Naive B cell (primary cell): ENCODE results near the gene LRRC27. TPM values are rescaled to one million over a fixed set of nuclear protein-coding genes. Genes with fewer than 3 reads are reported as not detected.
A peak's percentile ranks its signal among the peaks of the same experiment; 100 is the strongest.
"Not testable (repeated sequence)": the region's sequence is repeated elsewhere in the genome, so short reads cannot be mapped to it uniquely, and the experiment has no call there.

Source experiments
- ATAC-seq, 2 donors: fragments of 150-1000 bp; cut with Tn5 transposase; 2 replicates each; pipeline ENCODE4 v1.10.0; 2021; ENCODE audit warnings: low read depth in 2 of 2, mild to moderate bottlenecking in 2 of 2, moderate library complexity in 2 of 2
- DNase-seq: peaks from one replicate; pipeline ENCODE4 v3.0.0; 2022
- H3K27ac Mint-ChIP-seq, 6 donors: one replicate each; pipeline ENCODE4 v1.8.0; 2020 to 2022; ENCODE audit warnings: mild to moderate bottlenecking in 6 of 6, mixed read lengths in 6 of 6, moderate library complexity in 5 of 6, inconsistent platforms in 2 of 6
- H3K27me3 Mint-ChIP-seq, 3 donors: one replicate each; pipeline ENCODE4 v1.8.0; 2021 to 2022; ENCODE audit warnings: mixed read lengths in 3 of 3, mild to moderate bottlenecking in 1 of 3
- H3K36me3 Mint-ChIP-seq, 2 donors: one replicate each; pipeline ENCODE4 v1.8.0; 2020 to 2022; ENCODE audit warnings: mixed read lengths in 2 of 2, inconsistent platforms in 1 of 2, mild to moderate bottlenecking in 1 of 2
- H3K4me1 Mint-ChIP-seq, 3 donors: one replicate each; pipeline ENCODE4 v1.8.0; 2020 to 2022; ENCODE audit warnings: mixed read lengths in 3 of 3, inconsistent platforms in 1 of 3, mild to moderate bottlenecking in 1 of 3, moderate library complexity in 1 of 3
- H3K4me3 Mint-ChIP-seq, 8 donors: one replicate each; pipeline ENCODE4 v1.8.0; 2020 to 2022; ENCODE audit warnings: mild to moderate bottlenecking in 8 of 8, mixed read lengths in 8 of 8, moderate library complexity in 8 of 8, inconsistent platforms in 2 of 8
- H3K9me3 Mint-ChIP-seq, 7 donors: one replicate each; pipeline ENCODE4 v1.8.0; 2020 to 2022; ENCODE audit warnings: mixed read lengths in 7 of 7, mild to moderate bottlenecking in 5 of 7, inconsistent platforms in 2 of 7, moderate library complexity in 1 of 7
- polyA plus RNA-seq, 6 donors: library from polyadenylated mRNA; unstranded; fragments of 300-500 nt; fragmentation: Illumina TruSeq; gene quantifications; one replicate each; pipeline ENCODE4 v1.2.3, GENCODE V29; 2021; ENCODE audit warnings: low read depth in 6 of 6

Gene LRRC27
- polyA plus RNA-seq, 6 donors from 2014 or later, result 7.7 to 11.1 (median 8.7) TPM

DNA sequence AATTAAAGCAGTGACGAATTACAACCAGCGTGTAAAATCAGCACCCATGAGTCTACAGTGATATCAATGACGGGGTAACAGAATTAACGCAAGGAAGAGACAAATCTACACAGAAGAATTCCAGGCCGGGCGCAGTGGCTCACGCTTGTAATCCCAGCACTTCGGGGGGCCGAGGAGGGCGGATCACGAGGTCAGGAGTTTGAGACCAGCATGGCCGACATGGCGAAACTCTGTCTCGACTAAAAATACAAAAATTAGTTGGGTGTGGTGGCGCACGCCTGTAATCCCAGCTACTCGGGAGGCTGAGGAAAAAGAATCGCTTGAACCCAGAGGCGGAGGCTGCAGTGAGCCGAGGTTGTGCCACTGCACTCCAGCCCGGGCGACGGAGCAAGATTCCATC, 36.5 kb upstream of the LRRC27 start:
- ATAC-seq, H3K9me3 Mint-ChIP-seq, H3K4me3 Mint-ChIP-seq, DNase-seq, H3K36me3 Mint-ChIP-seq: not testable (repeated sequence)
- Mint-ChIP-seq H3K27ac (peak overlapping the region in 1 of 6 donors; percentile 70), H3K4me1 (peaks cover 6 to 13% (median 8%) of the 10 kb centered on the region in 3 donors), H3K27me3 (peaks cover 9 to 38% (median 25%) of the 10 kb centered on the region in 3 donors)

DNA sequence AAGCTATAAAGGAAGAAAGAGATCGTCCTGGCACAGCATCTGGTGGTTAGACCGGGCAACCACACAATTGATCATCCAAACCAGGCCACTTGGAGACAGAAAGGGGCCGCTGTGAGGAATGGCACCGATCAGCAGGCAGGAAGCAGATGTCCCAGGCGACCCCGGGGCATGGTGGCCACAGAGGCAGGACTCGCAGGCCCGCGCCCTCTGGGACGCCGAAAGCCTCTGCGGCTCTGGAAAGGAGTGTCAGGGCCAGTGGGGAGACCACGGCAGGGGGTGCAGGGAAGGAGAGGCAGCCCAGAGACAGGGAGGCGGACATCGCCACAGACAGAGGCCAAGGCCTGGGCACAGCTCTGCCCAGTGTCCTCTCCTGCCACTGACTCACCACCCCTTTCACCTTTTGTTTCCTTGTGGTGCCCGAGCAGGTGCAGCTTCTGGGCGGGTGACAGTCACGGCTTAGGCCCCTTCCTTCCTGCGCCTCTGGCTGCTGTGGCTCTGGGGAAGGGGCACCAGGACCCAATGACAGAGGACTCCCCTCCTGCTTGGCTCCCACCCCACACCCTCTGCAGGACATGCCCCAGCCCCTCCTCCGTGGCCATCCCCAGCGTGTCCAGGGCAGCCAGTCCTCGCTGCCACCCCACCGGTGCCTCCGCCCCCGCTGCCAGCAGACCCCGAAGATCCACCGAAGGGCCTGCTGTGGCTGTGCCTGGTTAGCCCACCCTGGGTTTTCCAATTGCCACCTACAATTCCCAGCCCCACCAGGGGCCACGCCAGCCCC, 35.1 kb upstream of the LRRC27 start:
- H3K27me3 Mint-ChIP-seq, result peaks cover 9 to 38% (median 25%) of the 10 kb centered on the region in 3 donors
- ATAC-seq (no peak), DNase-seq (no peak)
- no peaks in the 10 kb centered on the region for H3K9me3 Mint-ChIP-seq
- peaks cover 6 to 13% (median 8%) of the 10 kb centered on the region in 3 donors for H3K4me1 Mint-ChIP-seq
- no peaks in the 10 kb centered on the region for H3K36me3 Mint-ChIP-seq
- peak overlapping the region in 2 of 6 donors; percentile 14 to 42 for H3K27ac Mint-ChIP-seq
- no peak overlapping the region for H3K4me3 Mint-ChIP-seq

DNA sequence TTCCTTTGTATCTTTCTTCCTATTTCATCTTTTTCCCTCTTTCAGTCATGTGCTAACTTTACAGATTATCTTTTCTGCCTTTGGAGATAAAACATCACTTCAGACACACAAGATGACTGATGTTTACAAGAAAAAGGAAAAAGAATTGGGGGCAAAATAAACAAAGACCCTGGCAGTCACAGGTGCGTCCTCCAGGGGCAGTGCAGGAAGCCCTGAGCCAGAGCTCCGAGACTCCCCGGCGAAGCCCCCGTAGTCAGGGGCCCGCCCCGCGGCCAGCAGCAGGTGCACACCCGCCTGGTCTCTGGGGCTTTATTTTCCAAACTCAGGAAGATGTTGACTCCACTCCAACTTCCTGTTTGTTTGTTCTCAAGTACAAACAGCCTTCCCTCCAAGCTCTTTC, 34.5 kb upstream of the LRRC27 start:
- Mint-ChIP-seq H3K4me1 (peaks cover 5 to 13% (median 6%) of the 10 kb centered on the region in 3 donors), H3K9me3 (no peaks in the 10 kb centered on the region), H3K27ac (peak overlapping the region in 3 of 6 donors; percentile 14 to 56 (median 39)), H3K4me3 (peak overlapping the region in 1 of 8 donors; percentile 6), H3K27me3 (peaks cover 9 to 32% (median 19%) of the 10 kb centered on the region in 3 donors), H3K36me3 (no peaks in the 10 kb centered on the region)
- DNase-seq, result no peak
- ATAC-seq, result peak; percentile 67 to 69

DNA sequence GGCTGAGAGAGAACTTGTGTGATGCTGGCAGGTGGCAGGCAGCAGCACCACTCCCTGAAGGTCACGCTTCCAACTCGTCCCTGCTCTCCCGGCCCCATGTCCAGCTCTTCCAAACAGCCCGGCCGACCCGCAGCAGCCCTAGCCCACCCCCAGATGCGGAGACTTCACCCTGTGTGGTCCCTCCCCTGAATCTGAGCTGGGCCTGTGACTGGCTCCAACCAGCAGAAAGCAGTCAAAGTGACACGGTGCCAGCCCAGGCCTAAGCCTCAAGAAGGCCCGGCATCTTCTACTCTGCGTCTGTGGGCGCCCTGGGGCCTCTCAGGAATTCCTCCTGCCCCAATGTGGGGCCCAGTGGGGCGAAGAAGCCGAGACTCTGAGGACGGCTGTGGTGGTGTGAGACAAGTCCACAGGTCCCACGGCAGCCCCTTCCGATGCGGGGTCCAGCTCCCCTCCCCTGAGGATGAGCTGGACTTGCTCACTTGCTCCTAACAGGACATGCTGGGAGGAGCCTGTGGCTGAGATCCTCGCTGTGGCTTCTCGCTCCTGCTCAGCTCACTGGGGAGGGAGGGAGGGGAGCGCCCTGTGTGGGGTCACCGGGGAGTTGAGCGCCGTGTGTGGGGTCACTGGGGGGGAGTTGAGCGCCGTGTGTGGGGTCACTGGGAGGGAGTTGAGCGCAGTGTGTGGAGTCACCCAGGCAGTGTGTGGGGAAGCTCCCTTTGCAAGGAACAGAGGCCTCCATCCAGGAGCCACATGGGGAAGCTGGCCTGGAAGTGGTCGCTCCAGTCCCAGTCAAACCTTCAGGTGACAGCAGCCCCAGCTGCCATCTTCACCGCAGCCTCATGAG, 33.7 kb upstream of the LRRC27 start:
- ATAC-seq (no peak), DNase-seq (no peak)
- Mint-ChIP-seq H3K36me3 (no peaks in the 10 kb centered on the region), H3K4me3 (peak overlapping the region in 2 of 8 donors; percentile 30 to 33), H3K4me1 (peaks cover 5 to 13% (median 6%) of the 10 kb centered on the region in 3 donors), H3K27me3 (peaks cover 9 to 30% (median 19%) of the 10 kb centered on the region in 3 donors), H3K27ac (peak overlapping the region in 2 of 6 donors; percentile 39 to 86), H3K9me3 (no peaks in the 10 kb centered on the region)

DNA sequence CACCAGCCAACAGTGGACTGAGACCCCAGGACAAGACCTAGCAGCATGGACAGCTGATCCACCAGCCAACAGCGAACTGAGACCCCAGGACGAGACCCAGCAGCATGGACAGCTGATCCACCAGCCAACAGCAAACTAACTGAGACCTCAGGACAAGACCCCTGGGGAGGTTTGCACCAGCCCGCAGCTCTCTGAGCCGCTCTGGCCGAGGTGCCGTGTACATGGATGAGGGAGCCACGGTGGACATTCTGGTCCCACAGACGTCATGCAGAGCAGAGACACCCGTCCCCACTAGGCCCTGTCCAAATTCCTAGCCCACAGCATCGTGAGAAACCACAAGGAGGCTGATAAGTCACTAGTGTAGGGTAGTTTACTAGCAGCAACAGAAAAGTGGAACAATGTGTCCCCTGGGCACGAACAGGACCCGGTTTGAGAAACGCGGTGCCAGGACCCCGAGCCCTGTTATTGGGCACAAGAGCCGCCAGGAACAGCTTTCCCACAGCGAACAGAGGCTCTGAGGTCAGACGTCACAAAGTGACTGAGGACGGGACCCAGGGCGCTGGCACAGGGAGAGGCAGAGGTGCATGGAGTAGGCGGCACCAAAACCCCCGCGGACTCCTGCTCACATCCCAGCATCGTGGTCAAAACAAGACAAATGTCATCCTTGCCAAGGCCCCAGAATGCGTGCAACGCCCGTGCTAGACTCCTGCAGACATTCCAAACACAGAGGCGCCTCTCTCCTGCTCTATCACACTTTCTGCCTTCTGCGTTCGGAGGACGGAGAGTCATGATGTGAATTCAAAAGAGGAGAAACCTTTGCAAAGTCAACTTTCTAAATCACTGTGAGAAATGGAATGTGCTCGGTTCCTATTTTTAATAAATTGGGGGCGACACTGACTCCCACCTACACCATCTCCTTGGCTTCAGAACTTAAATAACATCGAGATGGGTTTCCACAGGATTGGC, 32.3 kb upstream of the LRRC27 start:
- ATAC-seq, result no peak
- peak overlapping the region in 1 of 8 donors; percentile 6 for H3K4me3 Mint-ChIP-seq
- peaks cover 5 to 13% (median 6%) of the 10 kb centered on the region in 3 donors for H3K4me1 Mint-ChIP-seq
- peak overlapping the region in 1 of 6 donors; percentile 81 for H3K27ac Mint-ChIP-seq
- H3K27me3 Mint-ChIP-seq, result peaks cover 9 to 28% (median 23%) of the 10 kb centered on the region in 3 donors
- no peaks in the 10 kb centered on the region for H3K36me3 Mint-ChIP-seq
- H3K9me3 Mint-ChIP-seq, result no peaks in the 10 kb centered on the region
- DNase-seq, result no peak

DNA sequence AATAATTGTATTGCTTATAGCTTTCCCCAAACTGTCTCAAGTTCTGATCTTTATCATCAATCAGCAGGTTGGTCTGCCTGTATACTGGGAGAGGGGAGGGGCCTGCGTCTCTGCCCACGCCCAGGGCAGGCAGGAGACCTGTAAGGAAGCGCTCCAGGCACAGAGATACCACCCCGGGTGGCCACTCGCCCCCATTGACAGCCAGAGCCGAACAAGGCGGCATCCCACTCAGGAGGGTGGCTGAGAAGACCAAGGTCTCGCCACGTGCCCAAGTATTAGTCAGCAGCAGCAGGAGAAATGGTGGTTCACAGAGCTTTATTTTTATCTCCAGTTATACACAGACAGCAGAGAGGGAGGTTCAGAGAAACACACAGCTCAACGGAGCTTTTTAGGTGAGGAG, 31.4 kb upstream of the LRRC27 start:
- Mint-ChIP-seq H3K36me3 (no peaks in the 10 kb centered on the region), H3K4me1 (peaks cover 5 to 9% (median 6%) of the 10 kb centered on the region in 3 donors), H3K27me3 (peaks cover 5 to 23% (median 18%) of the 10 kb centered on the region in 3 donors), H3K4me3 (no peak overlapping the region), H3K9me3 (no peaks in the 10 kb centered on the region), H3K27ac (peak overlapping the region in 1 of 6 donors; percentile 66)
- no peak for ATAC-seq
- no peak for DNase-seq

DNA sequence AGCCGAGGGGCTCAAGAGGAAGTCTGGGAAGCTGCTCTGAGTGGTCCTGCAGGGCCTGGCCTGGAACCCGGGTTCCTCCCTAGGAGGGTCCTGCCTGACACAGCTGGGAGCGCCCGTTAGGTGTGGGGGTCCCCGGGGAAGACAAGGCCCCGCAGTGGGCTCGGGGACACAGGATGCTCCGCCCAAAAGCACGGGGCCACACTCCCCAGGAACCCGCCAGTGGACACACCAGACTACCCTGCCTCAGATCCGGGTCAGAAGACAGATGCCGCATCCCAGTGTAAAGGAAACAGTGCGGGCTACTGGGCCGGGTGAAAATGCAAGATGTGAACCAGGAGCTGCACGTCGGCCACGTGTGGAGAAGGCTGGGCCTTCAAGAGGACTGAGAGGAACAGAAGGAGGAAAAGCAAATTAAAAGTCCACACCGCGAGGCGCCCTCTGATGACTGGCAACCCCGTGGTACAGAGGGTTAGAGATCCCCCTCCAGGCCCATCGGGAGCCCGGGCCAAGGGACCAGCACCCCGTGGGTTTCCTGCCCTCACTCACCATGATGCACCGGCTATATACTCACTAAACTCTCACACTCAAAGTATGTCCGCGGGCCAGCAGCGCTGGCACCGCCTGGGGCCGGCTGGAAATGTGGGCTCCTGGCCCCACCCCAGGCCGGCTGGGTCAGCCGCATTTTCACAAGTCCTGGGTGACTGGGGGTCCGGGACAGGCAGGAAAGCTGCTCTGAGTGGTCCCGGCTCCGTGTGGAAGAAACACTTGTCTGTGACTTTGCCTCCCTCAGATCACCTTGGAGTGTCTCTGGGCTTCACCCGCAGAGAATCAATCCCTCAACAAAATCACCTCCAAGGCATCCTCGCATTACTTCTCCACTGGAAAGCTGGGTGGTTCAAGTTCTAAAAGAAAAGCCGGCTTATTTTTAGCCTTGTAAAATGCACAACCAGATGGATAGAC, 30.3 kb upstream of the LRRC27 start:
- Mint-ChIP-seq H3K4me1 (peaks cover 5 to 16% (median 10%) of the 10 kb centered on the region in 3 donors), H3K27me3 (peaks cover 3 to 26% (median 14%) of the 10 kb centered on the region in 3 donors), H3K9me3 (no peaks in the 10 kb centered on the region), H3K4me3 (peak overlapping the region in 2 of 8 donors; percentile 24 to 62), H3K36me3 (no peaks in the 10 kb centered on the region), H3K27ac (no peak overlapping the region)
- DNase-seq (no peak), ATAC-seq (no peak)

DNA sequence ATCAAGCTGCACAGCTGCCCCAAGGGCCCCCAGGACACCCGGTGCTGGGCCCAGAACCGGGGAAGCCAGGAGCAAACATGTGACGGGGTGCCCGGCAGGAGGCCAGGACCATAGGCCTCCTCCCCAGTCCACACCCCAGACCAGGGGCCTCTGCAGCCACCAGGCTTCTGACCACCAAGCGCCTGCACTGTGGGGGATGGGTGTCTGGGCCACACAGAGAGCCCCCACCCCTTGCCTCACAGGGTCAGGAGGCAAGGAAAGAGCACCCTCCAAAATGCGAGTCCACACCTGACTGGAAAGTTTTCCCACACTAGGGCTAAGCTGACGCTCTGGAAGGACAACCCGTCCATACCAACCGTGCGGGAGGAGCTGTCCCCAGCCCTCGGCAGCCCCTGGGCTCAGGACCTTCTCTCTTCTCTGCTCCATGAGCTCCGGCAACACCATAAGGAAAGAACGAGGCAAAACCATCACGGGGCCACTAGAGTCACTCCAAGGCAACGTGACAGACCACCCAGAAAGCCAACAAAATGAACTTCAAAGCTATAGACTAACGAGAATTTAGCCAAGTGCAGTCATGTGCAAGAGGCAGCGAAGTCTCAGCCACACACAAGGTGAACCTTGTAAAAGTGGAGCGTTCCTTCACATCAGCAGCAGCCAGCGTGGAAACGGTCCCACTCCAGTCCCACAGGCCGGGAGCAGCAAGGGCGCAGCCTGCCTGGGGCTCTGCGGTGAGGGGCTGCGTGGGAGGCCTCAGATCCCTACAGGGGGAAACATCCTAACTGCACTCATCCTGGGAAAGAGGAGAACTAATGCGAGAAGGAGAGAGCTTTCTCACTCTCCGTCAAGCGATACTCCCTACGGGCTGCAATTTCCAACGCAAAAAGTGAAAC, 29.3 kb upstream of the LRRC27 start:
- Mint-ChIP-seq H3K36me3 (no peaks in the 10 kb centered on the region), H3K27me3 (peaks cover 3 to 24% (median 7%) of the 10 kb centered on the region in 3 donors), H3K27ac (no peak overlapping the region), H3K4me1 (peaks cover 4 to 14% (median 9%) of the 10 kb centered on the region in 3 donors), H3K9me3 (no peaks in the 10 kb centered on the region), H3K4me3 (peak overlapping the region in 1 of 8 donors; percentile 53)
- DNase-seq, result no peak
- ATAC-seq, result no peak

DNA sequence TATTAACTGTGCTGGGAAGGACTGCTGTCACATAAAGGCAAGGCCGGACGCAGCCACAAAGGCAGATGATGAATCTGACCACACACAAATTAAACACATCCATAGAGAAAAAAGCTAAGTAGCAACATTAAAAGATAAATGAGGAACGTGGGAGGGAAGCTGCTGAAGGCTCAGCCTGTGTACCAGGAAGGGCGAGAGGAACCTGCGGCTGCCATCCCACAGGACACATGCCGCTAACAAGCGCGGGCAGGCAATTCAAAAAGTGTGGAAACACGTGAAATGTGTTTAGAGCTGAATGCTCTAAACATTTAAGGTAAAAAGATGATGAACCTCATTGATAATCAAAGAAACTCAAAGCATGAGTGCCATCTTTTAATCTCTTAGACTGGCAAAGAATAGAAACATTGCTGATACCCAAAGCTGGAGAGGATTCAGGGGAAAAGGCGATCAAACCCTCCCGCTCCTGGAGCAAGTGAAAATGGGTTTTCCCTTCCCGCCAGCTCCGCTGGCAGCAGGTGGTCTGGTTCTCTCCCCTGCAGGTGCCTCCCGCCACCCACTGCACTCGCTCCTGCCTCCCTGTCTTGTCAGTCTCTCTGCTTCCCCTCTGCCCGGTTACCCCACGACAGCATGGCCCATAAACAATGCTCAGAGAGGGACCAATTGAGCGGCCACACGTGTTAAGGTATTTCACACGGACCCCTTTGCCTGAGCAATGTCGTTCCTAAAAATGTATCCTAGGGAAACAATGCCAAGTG, 28.5 kb upstream of the LRRC27 start:
- Mint-ChIP-seq H3K4me1 (peaks cover 4 to 14% (median 7%) of the 10 kb centered on the region in 3 donors), H3K36me3 (no peaks in the 10 kb centered on the region), H3K27ac (no peak overlapping the region), H3K4me3 (peak overlapping the region in 1 of 8 donors; percentile 53), H3K9me3 (no peaks in the 10 kb centered on the region), H3K27me3 (peaks cover 3 to 24% (median 6%) of the 10 kb centered on the region in 3 donors)
- DNase-seq, result no peak
- ATAC-seq, result no peak

DNA sequence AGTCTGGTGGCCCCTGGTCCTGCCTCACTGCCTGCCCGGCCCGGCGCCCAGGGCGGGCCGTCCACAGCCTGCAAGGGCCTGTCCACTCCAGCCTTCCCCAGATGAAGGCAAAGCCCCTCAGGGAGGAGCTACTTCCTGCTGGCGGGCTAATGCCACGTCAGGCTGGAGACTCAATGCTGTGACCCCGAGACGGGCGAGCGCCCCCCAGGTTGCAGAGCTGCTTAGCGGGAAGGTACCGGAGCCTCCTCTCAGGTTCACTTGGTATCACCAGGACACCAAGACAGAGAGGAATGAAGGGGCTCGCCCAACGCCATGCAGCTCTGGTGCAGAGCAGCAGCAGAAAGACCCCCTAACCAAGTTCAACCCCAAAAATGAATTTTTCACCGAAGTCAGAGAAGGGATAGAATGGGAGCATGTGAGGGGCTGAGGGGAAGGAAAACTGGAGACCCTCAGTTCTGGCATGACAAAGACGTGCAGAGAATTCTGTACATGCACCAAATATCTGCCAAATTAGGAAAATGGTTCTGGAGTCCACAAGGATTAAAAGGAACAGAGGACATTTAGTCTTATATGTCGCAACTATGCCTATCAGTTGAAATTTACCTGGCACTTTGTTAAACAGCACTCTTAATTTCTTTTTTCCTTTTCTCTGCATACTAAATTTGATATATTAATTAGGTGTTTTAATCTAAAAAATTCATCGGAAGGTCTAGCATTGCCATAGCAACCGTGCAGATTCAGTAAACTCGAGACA, 27.1 kb upstream of the LRRC27 start:
- Mint-ChIP-seq H3K36me3 (no peaks in the 10 kb centered on the region), H3K4me3 (peak overlapping the region in 4 of 8 donors; percentile 25 to 92 (median 64)), H3K9me3 (no peaks in the 10 kb centered on the region), H3K27ac (no peak overlapping the region), H3K4me1 (peaks cover 4 to 14% (median 10%) of the 10 kb centered on the region in 3 donors), H3K27me3 (peaks cover 3 to 24% (median 6%) of the 10 kb centered on the region in 3 donors)
- ATAC-seq (no peak), DNase-seq (no peak)
